Measurements from ENCODE around the gene C2CD3. TPM values are rescaled to one million over a fixed set of nuclear protein-coding genes. Genes with fewer than 3 reads are reported as not detected.
"Not testable (repeated sequence)": the region's sequence is repeated elsewhere in the genome, so short reads cannot be mapped to it uniquely, and the experiment has no call there.

The C2CD3 gene
- total RNA-seq, 1 donor from 2014 or later = 12.4 TPM

- ATAC-seq = no peak
Observed at GRCh38 chr11:74162681-74163467, 7.9 kb downstream of the C2CD3 start.

- ATAC-seq = no peak
Observed at GRCh38 chr11:74159642-74160041, 11.2 kb downstream of the C2CD3 start.

GRCh38 chr11:74157169-74157568 lies 13.6 kb downstream of the C2CD3 start:
- ATAC-seq = no peak

- ATAC-seq = no peak
Observed at GRCh38 chr11:74154620-74155281, 16.1 kb downstream of the C2CD3 start.

GRCh38 chr11:74153224-74153623 lies 17.6 kb downstream of the C2CD3 start:
- no peak for ATAC-seq

- ATAC-seq = no peak
Observed at GRCh38 chr11:74147199-74147929, 23.4 kb downstream of the C2CD3 start.

GRCh38 chr11:74144592-74144991 lies 26.2 kb downstream of the C2CD3 start:
- no peak for ATAC-seq

- no peak for ATAC-seq
Observed at GRCh38 chr11:74142624-74143023, 28.2 kb downstream of the C2CD3 start.

- ATAC-seq = no peak
Observed at GRCh38 chr11:74141908-74142307, 28.9 kb downstream of the C2CD3 start.

- ATAC-seq = peak; percentile 53
Observed at GRCh38 chr11:74141241-74141695, 29.5 kb downstream of the C2CD3 start.

- not testable (repeated sequence) for ATAC-seq
Observed at GRCh38 chr11:74139919-74140431, 30.8 kb downstream of the C2CD3 start.

- ATAC-seq = no peak
Observed at GRCh38 chr11:74139151-74139918, 31.5 kb downstream of the C2CD3 start.

- ATAC-seq = peak; percentile 94
Observed at GRCh38 chr11:74138572-74138971, 32.2 kb downstream of the C2CD3 start.

GRCh38 chr11:74138021-74138420 lies 32.8 kb downstream of the C2CD3 start:
- ATAC-seq = peak; percentile 63

GRCh38 chr11:74135127-74135840 lies 35.5 kb downstream of the C2CD3 start:
- ATAC-seq = no peak

- no peak for ATAC-seq
Observed at GRCh38 chr11:74134661-74135060, 36.1 kb downstream of the C2CD3 start.

- no peak for ATAC-seq
Observed at GRCh38 chr11:74133436-74133835, 37.4 kb downstream of the C2CD3 start.

GRCh38 chr11:74132833-74133232 lies 38.0 kb downstream of the C2CD3 start:
- no peak for ATAC-seq

GRCh38 chr11:74129121-74129520 lies 41.7 kb downstream of the C2CD3 start:
- ATAC-seq = not testable (repeated sequence)

- no peak for ATAC-seq
Observed at GRCh38 chr11:74123008-74123448, 47.8 kb downstream of the C2CD3 start.

- no peak for ATAC-seq
Observed at GRCh38 chr11:74121804-74122203, 49.0 kb downstream of the C2CD3 start.

Data from esophagus mucosa (tissue), 1 donor.